ENCODE results near the gene EML1. TPM values are rescaled to one million over a fixed set of nuclear protein-coding genes. Genes with fewer than 3 reads are reported as not detected.

The EML1 gene
- total RNA-seq, 4 donors from 2014 or later: 12.5 to 19.1 (median 16.6) TPM

GRCh38 chr14:99788713-99789112 is 4.5 kb upstream of the EML1 start:
- DNase-seq: no peak
- intact Hi-C loops (cut with DNase I; ENCODE audit: low total_unique reads): no loop called here
- Histone ChIP-seq H3K27ac (no peak overlapping the region), H3K9me3 (no peaks in the 10 kb centered on the region), H3K27me3 (no peaks in the 10 kb centered on the region), H3K36me3 (no peaks in the 10 kb centered on the region), H3K4me1 (peaks cover 11% of the 10 kb centered on the region in 2 donors), H3K4me3 (no peak overlapping the region)
- no peak for TF ChIP-seq CTCF (IDR thresholded peaks at IDR 0.05 in 4 of 5, conservative IDR thresholded peaks at IDR 0.05 in 1 of 5)
- no peak for TF ChIP-seq POLR2A (IDR thresholded peaks at IDR 0.05)
- no peak for ATAC-seq
- in situ Hi-C loops (cut with MboI; ENCODE audit: low sequenced_read_pairs in 4 of 4): no loop called here

GRCh38 chr14:99789581-99789980 is 3.6 kb upstream of the EML1 start:
- Histone ChIP-seq H3K4me1 (peaks cover 17 to 20% of the 10 kb centered on the region in 2 donors), H3K4me3 (no peak overlapping the region)
- in situ Hi-C loops (cut with MboI; ENCODE audit: low sequenced_read_pairs in 4 of 4): no loop called here

GRCh38 chr14:99790201-99790977 is 2.8 kb upstream of the EML1 start:
- in situ Hi-C loops (cut with MboI; ENCODE audit: low sequenced_read_pairs in 4 of 4): loop anchor here in 1 of 4 donors (10.0 kb wide), 1 partner anchor 56 kb away; no protein-coding TSS in a partner anchor

More at GRCh38 chr14:99789581-99789980, 3.6 kb upstream of the EML1 start:
- Histone ChIP-seq H3K27me3 (no peaks in the 10 kb centered on the region), H3K27ac (no peak overlapping the region), H3K9me3 (no peaks in the 10 kb centered on the region), H3K36me3 (no peaks in the 10 kb centered on the region)
- intact Hi-C loops (cut with DNase I; ENCODE audit: low total_unique reads): no loop called here
- DNase-seq (no peak), ATAC-seq (no peak)
- TF ChIP-seq POLR2A (IDR thresholded peaks at IDR 0.05): no peak
- no peak for TF ChIP-seq CTCF (IDR thresholded peaks at IDR 0.05 in 4 of 5, conservative IDR thresholded peaks at IDR 0.05 in 1 of 5)

GRCh38 chr14:99790978-99791376 is 2.2 kb upstream of the EML1 start:
- ATAC-seq: no peak
- Histone ChIP-seq H3K27ac (peak overlapping the region in 3 of 4 donors; percentile 10 to 79 (median 11)), H3K27me3 (no peaks in the 10 kb centered on the region), H3K4me3 (no peak overlapping the region), H3K36me3 (no peaks in the 10 kb centered on the region), H3K4me1 (peaks cover 26 to 29% of the 10 kb centered on the region in 2 donors), H3K9me3 (no peaks in the 10 kb centered on the region)
- TF ChIP-seq POLR2A (IDR thresholded peaks at IDR 0.05) (no peak), CTCF (IDR thresholded peaks at IDR 0.05 in 4 of 5, conservative IDR thresholded peaks at IDR 0.05 in 1 of 5) (no peak)
- no peak for DNase-seq
- intact Hi-C loops (cut with DNase I; ENCODE audit: low total_unique reads): loop anchor here (5.0 kb wide), 1 partner anchor 96 kb away; no protein-coding TSS in a partner anchor
- in situ Hi-C loops (cut with MboI; ENCODE audit: low sequenced_read_pairs in 4 of 4): loop anchor here in 1 of 4 donors (10.0 kb wide), 1 partner anchor 56 kb away; no protein-coding TSS in a partner anchor

More at GRCh38 chr14:99790201-99790977, 2.8 kb upstream of the EML1 start:
- DNase-seq: no peak
- peaks cover 25 to 26% of the 10 kb centered on the region in 2 donors for H3K4me1 ChIP-seq
- no peak overlapping the region for H3K27ac ChIP-seq
- no peaks in the 10 kb centered on the region for H3K36me3 ChIP-seq
- ATAC-seq: no peak
- H3K4me3 ChIP-seq: no peak overlapping the region
- TF ChIP-seq POLR2A (IDR thresholded peaks at IDR 0.05) (no peak), CTCF (IDR thresholded peaks at IDR 0.05 in 4 of 5, conservative IDR thresholded peaks at IDR 0.05 in 1 of 5) (no peak)
- no peaks in the 10 kb centered on the region for H3K9me3 ChIP-seq
- intact Hi-C loops (cut with DNase I; ENCODE audit: low total_unique reads): loop anchor here (5.0 kb wide), 1 partner anchor 97 kb away; no protein-coding TSS in a partner anchor
- no peaks in the 10 kb centered on the region for H3K27me3 ChIP-seq

Data from gastrocnemius medialis (tissue), 4 donors.